ENCODE measurements around the gene LNP1.
A peak's percentile ranks its signal among the peaks of the same experiment; 100 is the strongest.

Gene LNP1

GRCh38 chr3:100368441-100368840 lies 32.9 kb upstream of the LNP1 start:
- Histone ChIP-seq H3K36me3 (ENCODE audit: control insufficient read depth, insufficient read depth, low read length) (peaks cover 76% of the 10 kb centered on the region), H3K4me3 (ENCODE audit: extremely low read depth, insufficient read depth, low read length, poor library complexity, severe bottlenecking) (no peak overlapping the region), H3K4me1 (ENCODE audit: control insufficient read depth, insufficient read depth, low read length, poor library complexity, severe bottlenecking) (no peaks in the 10 kb centered on the region), H3K9me3 (ENCODE audit: control insufficient read depth, low read length) (no peaks in the 10 kb centered on the region), H3K27ac (ENCODE audit: low read depth, low read length, severe bottlenecking) (no peak overlapping the region)
- 91 to 93% methylated on average over 4 of the region's 8 CpGs for WGBS, 2 experiments (ENCODE audit: insufficient coverage in 2 of 2)

GRCh38 chr3:100370756-100371155 lies 30.6 kb upstream of the LNP1 start:
- 100% methylated on average over 1 of the region's 1 CpG; no CpG with 5 or more reads in 1 of the 2 experiments for WGBS, 2 experiments (ENCODE audit: insufficient coverage in 2 of 2)
- Histone ChIP-seq H3K27ac (ENCODE audit: low read depth, low read length, severe bottlenecking) (no peak overlapping the region), H3K9me3 (ENCODE audit: control insufficient read depth, low read length) (no peaks in the 10 kb centered on the region), H3K4me1 (ENCODE audit: control insufficient read depth, insufficient read depth, low read length, poor library complexity, severe bottlenecking) (no peaks in the 10 kb centered on the region), H3K36me3 (ENCODE audit: control insufficient read depth, insufficient read depth, low read length) (peaks cover 64% of the 10 kb centered on the region), H3K4me3 (ENCODE audit: extremely low read depth, insufficient read depth, low read length, poor library complexity, severe bottlenecking) (no peak overlapping the region)

GRCh38 chr3:100374521-100374920 lies 26.8 kb upstream of the LNP1 start:
- Histone ChIP-seq H3K27ac (ENCODE audit: low read depth, low read length, severe bottlenecking) (no peak overlapping the region), H3K36me3 (ENCODE audit: control insufficient read depth, insufficient read depth, low read length) (peaks cover 70% of the 10 kb centered on the region), H3K4me1 (ENCODE audit: control insufficient read depth, insufficient read depth, low read length, poor library complexity, severe bottlenecking) (no peaks in the 10 kb centered on the region), H3K9me3 (ENCODE audit: control insufficient read depth, low read length) (no peaks in the 10 kb centered on the region), H3K4me3 (ENCODE audit: extremely low read depth, insufficient read depth, low read length, poor library complexity, severe bottlenecking) (no peak overlapping the region)

- Histone ChIP-seq H3K9me3 (ENCODE audit: control insufficient read depth, low read length) (no peaks in the 10 kb centered on the region), H3K4me3 (ENCODE audit: extremely low read depth, insufficient read depth, low read length, poor library complexity, severe bottlenecking) (no peak overlapping the region), H3K36me3 (ENCODE audit: control insufficient read depth, insufficient read depth, low read length) (peaks cover 76% of the 10 kb centered on the region), H3K27ac (ENCODE audit: low read depth, low read length, severe bottlenecking) (no peak overlapping the region), H3K4me1 (ENCODE audit: control insufficient read depth, insufficient read depth, low read length, poor library complexity, severe bottlenecking) (no peaks in the 10 kb centered on the region)
- WGBS, 2 experiments (ENCODE audit: insufficient coverage in 2 of 2): 92 to 100% methylated on average over 3 to 4 of the region's 4 CpGs
Observed at GRCh38 chr3:100376301-100376700, 25.0 kb upstream of the LNP1 start.

GRCh38 chr3:100384733-100385525 lies 16.4 kb upstream of the LNP1 start:
- 84% methylated on average over 8 of the region's 8 CpGs for WGBS, 2 experiments (ENCODE audit: insufficient coverage in 2 of 2)
- Histone ChIP-seq H3K4me3 (ENCODE audit: extremely low read depth, insufficient read depth, low read length, poor library complexity, severe bottlenecking) (no peak overlapping the region), H3K27ac (ENCODE audit: low read depth, low read length, severe bottlenecking) (no peak overlapping the region), H3K4me1 (ENCODE audit: control insufficient read depth, insufficient read depth, low read length, poor library complexity, severe bottlenecking) (no peaks in the 10 kb centered on the region), H3K36me3 (ENCODE audit: control insufficient read depth, insufficient read depth, low read length) (peaks cover 65% of the 10 kb centered on the region), H3K9me3 (ENCODE audit: control insufficient read depth, low read length) (no peaks in the 10 kb centered on the region)

- H3K9me3 ChIP-seq (ENCODE audit: control insufficient read depth, low read length): no peaks in the 10 kb centered on the region
- no peak overlapping the region for H3K4me3 ChIP-seq (ENCODE audit: extremely low read depth, insufficient read depth, low read length, poor library complexity, severe bottlenecking)
- no peak overlapping the region for H3K27ac ChIP-seq (ENCODE audit: low read depth, low read length, severe bottlenecking)
- peaks cover 56% of the 10 kb centered on the region for H3K36me3 ChIP-seq (ENCODE audit: control insufficient read depth, insufficient read depth, low read length)
- H3K4me1 ChIP-seq (ENCODE audit: control insufficient read depth, insufficient read depth, low read length, poor library complexity, severe bottlenecking): no peaks in the 10 kb centered on the region
Observed at GRCh38 chr3:100386437-100387074, 14.8 kb upstream of the LNP1 start.

GRCh38 chr3:100389025-100389424 lies 12.3 kb upstream of the LNP1 start:
- 100% methylated on average over 1 of the region's 1 CpG; no CpG with 5 or more reads in 1 of the 2 experiments for WGBS, 2 experiments (ENCODE audit: insufficient coverage in 2 of 2)
- H3K36me3 ChIP-seq (ENCODE audit: control insufficient read depth, insufficient read depth, low read length): peaks cover 51% of the 10 kb centered on the region
- H3K9me3 ChIP-seq (ENCODE audit: control insufficient read depth, low read length): no peaks in the 10 kb centered on the region
- H3K4me1 ChIP-seq (ENCODE audit: control insufficient read depth, insufficient read depth, low read length, poor library complexity, severe bottlenecking): no peaks in the 10 kb centered on the region
- H3K4me3 ChIP-seq (ENCODE audit: extremely low read depth, insufficient read depth, low read length, poor library complexity, severe bottlenecking): no peak overlapping the region
- H3K27ac ChIP-seq (ENCODE audit: low read depth, low read length, severe bottlenecking): no peak overlapping the region

- Histone ChIP-seq H3K4me3 (ENCODE audit: extremely low read depth, insufficient read depth, low read length, poor library complexity, severe bottlenecking) (no peak overlapping the region), H3K36me3 (ENCODE audit: control insufficient read depth, insufficient read depth, low read length) (peaks cover 18% of the 10 kb centered on the region), H3K4me1 (ENCODE audit: control insufficient read depth, insufficient read depth, low read length, poor library complexity, severe bottlenecking) (peaks cover 6% of the 10 kb centered on the region), H3K9me3 (ENCODE audit: control insufficient read depth, low read length) (no peaks in the 10 kb centered on the region), H3K27ac (ENCODE audit: low read depth, low read length, severe bottlenecking) (no peak overlapping the region)
- 89 to 92% methylated on average over 1 to 2 of the region's 2 CpGs for WGBS, 2 experiments (ENCODE audit: insufficient coverage in 2 of 2)
Observed at GRCh38 chr3:100395679-100396431, 5.5 kb upstream of the LNP1 start.

GRCh38 chr3:100396967-100397366 lies 4.4 kb upstream of the LNP1 start:
- Histone ChIP-seq H3K27ac (ENCODE audit: low read depth, low read length, severe bottlenecking) (no peak overlapping the region), H3K9me3 (ENCODE audit: control insufficient read depth, low read length) (no peaks in the 10 kb centered on the region), H3K4me3 (ENCODE audit: extremely low read depth, insufficient read depth, low read length, poor library complexity, severe bottlenecking) (no peak overlapping the region), H3K36me3 (ENCODE audit: control insufficient read depth, insufficient read depth, low read length) (peaks cover 18% of the 10 kb centered on the region), H3K4me1 (ENCODE audit: control insufficient read depth, insufficient read depth, low read length, poor library complexity, severe bottlenecking) (peaks cover 6% of the 10 kb centered on the region)
- no CpG with 5 or more reads among the region's 2 CpGs for WGBS, 2 experiments (ENCODE audit: insufficient coverage in 2 of 2)

GRCh38 chr3:100399341-100400071 lies 1.8 kb upstream of the LNP1 start:
- peaks cover 5% of the 10 kb centered on the region for H3K36me3 ChIP-seq (ENCODE audit: control insufficient read depth, insufficient read depth, low read length)
- peak overlapping the region; percentile 87 for H3K4me3 ChIP-seq (ENCODE audit: extremely low read depth, insufficient read depth, low read length, poor library complexity, severe bottlenecking)
- 63 to 72% methylated on average over 5 to 6 of the region's 9 CpGs for WGBS, 2 experiments (ENCODE audit: insufficient coverage in 2 of 2)
- H3K27ac ChIP-seq (ENCODE audit: low read depth, low read length, severe bottlenecking): no peak overlapping the region
- H3K9me3 ChIP-seq (ENCODE audit: control insufficient read depth, low read length): no peaks in the 10 kb centered on the region
- peaks cover 6% of the 10 kb centered on the region for H3K4me1 ChIP-seq (ENCODE audit: control insufficient read depth, insufficient read depth, low read length, poor library complexity, severe bottlenecking)
